Fibroblast of pulmonary artery (primary cell): Measurements from ENCODE around the gene MED12.

Experiments used
- DNase-seq: peaks from one replicate; pipeline ENCODE4 v3.0.0-alpha.2; 2010; ENCODE audit warnings: low read depth
- H3K4me3 ChIP-seq: replicated peaks from 2 replicates; pipeline ENCODE4 v1.5.1; 2011; ENCODE audit warnings: low read depth, mild to moderate bottlenecking, control low read depth, low read length, moderate library complexity
- TF ChIP-seq, protein P1 (sequence below): IDR thresholded peaks from 2 replicates; pipeline ENCODE4 v1.5.1; 2011; ENCODE audit warnings: mild to moderate bottlenecking, control low read depth, low read length, inconsistent platforms; ENCODE audit errors: missing control alignments

MED12 gene

DNA sequence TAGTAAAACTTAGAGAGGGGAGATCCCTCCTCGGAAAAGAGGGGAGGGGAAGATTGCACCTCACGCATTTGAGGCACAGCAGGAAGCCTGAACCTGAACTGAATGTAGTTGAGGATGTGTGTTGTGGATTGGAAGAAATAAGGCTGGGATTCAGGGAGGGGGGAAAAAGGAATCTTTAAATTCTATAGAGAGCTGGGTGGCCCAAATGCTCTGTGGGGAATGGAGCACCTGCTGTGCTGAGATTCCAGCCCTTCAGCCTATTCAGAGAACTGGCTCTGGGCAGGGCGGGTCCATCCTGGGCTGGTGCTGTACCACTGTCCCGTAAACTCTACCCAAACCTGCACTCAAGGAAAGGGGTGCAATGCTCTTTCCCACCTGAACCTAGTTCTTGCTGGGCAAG lies 18.7 kb upstream of the MED12 start:
- no peak overlapping the region for H3K4me3 ChIP-seq
- TF ChIP-seq, protein P1, sequence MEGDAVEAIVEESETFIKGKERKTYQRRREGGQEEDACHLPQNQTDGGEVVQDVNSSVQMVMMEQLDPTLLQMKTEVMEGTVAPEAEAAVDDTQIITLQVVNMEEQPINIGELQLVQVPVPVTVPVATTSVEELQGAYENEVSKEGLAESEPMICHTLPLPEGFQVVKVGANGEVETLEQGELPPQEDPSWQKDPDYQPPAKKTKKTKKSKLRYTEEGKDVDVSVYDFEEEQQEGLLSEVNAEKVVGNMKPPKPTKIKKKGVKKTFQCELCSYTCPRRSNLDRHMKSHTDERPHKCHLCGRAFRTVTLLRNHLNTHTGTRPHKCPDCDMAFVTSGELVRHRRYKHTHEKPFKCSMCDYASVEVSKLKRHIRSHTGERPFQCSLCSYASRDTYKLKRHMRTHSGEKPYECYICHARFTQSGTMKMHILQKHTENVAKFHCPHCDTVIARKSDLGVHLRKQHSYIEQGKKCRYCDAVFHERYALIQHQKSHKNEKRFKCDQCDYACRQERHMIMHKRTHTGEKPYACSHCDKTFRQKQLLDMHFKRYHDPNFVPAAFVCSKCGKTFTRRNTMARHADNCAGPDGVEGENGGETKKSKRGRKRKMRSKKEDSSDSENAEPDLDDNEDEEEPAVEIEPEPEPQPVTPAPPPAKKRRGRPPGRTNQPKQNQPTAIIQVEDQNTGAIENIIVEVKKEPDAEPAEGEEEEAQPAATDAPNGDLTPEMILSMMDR, result no peak
- DNase-seq, result no peak

DNA sequence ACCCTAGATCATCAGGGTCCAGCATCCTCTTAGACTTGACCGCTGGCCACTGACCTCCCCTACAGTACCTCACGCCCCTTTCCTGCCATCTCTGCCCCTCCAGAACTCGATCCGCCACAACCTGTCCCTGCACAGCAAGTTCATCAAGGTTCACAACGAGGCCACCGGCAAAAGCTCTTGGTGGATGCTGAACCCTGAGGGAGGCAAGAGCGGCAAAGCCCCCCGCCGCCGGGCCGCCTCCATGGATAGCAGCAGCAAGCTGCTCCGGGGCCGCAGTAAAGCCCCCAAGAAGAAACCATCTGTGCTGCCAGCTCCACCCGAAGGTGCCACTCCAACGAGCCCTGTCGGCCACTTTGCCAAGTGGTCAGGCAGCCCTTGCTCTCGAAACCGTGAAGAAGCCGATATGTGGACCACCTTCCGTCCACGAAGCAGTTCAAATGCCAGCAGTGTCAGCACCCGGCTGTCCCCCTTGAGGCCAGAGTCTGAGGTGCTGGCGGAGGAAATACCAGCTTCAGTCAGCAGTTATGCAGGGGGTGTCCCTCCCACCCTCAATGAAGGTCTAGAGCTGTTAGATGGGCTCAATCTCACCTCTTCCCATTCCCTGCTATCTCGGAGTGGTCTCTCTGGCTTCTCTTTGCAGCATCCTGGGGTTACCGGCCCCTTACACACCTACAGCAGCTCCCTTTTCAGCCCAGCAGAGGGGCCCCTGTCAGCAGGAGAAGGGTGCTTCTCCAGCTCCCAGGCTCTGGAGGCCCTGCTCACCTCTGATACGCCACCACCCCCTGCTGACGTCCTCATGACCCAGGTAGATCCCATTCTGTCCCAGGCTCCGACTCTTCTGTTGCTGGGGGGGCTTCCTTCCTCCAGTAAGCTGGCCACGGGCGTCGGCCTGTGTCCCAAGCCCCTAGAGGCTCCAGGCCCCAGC lies 17.6 kb upstream of the MED12 start:
- H3K4me3 ChIP-seq, result no peak overlapping the region
- TF ChIP-seq, protein P1, result no peak
- no peak for DNase-seq

DNA sequence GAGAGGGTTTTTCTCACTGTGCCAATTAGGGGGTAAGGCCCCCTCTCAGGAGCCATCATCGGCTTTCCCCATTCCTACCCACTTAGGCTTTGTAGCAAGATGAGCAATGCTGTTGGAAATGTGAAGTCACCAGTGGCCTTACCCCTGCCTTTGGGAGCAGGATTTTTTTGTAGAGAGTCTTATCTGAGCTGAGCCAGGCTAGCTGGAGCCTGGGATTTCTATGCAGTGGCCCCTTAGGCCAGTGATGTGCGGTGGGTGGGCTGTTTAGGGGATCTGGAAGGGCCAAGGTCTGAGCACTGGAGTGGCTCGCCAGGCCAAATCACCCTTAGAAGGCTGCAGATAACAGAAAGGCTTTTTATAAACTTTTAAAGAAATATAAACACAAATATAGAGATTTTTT lies 16.1 kb upstream of the MED12 start:
- TF ChIP-seq, protein P1, result no peak
- no peak overlapping the region for H3K4me3 ChIP-seq
- DNase-seq, result no peak

DNA sequence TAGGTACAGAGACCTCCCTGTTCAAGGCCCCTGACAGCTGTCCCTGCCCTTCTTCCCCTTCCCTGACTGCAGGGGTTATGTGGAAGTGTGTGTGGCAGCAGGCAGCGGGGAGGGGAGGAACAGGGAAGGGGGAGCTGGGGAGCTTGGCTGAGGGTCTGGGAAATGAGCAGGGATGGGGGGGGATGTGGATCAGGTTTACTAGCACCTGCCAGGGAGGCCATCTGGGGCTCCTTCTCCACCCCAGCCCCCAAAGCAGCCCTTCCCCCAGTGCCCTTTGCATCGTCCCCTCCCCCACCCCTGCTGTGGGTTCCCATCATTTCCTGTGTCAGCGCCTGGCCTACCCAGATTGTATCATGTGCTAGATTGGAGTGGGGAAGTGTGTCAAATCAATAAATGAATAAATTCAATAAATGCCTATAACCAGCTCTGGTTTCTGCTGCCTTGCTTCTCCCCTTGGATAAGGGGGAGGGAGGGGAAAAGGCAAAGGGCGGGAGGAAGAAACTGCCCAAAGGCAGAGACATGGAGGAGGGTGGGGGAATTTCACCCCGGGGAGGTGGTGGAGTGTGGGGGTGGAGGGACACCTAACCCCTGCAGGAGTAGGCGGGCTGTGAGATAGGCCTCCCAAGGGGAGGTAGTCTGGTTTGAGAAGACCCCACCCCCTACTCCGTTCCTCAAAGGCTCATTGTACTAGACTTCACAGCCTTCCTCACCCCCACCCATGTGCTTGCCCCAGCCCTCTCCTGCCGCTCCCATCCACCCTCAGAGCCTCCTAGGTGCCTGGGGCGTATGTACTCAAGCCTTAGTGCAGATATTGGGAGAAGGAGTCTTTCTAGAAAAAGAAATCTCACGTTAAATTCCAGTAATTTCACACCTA lies 15.0 kb upstream of the MED12 start:
- no peak for DNase-seq
- TF ChIP-seq, protein P1, result no peak
- H3K4me3 ChIP-seq, result no peak overlapping the region

DNA sequence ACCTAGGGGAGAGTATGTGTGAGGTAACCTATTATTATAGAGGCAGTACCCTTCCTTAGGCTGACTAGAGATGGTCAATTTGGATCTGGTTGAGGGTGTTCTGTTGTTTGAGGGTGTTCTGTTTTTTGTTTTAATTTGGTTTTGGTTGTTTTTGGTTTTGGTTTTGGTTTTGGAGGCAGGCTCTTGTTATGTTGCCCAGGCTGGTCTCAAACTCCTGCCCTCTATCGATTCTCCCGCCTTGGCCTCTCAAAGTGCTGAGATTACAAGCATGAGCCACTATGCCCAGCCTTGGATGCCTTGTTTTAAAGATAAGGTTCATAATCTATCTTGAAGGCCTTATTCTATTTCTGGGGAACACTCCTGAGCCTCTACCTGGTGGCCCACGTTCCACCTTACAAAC lies 12.8 kb upstream of the MED12 start:
- TF ChIP-seq, protein P1, result no peak
- DNase-seq, result no peak
- no peak overlapping the region for H3K4me3 ChIP-seq

DNA sequence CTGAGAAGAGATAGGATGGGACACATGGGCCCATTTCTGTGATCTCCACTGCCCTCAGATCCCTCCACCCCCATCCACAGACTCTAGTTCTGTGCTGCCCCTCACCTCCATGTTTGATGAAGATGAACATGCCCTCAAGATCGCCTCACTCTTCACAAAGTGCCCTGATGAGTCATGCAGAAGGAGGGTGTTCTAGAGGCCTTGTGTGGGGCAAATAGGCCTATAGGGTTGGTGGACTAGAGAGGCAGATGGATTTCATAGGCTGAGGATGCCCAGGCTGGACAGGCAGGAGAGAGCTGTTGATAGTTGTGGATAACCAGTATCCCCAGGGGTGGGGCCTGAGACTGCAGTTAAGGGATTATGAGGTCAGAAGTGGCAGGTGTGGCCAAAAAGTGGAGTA lies 12.0 kb upstream of the MED12 start, which contains the start of gene CXorf65:
CXorf65 (minus strand) TSS at position 314 of the 400 bp plus-strand sequence; CDS start at position 130, 184 bp downstream.
- H3K4me3 ChIP-seq, result no peak within 1 kb of the TSS
- DNase-seq, result no peak
- TF ChIP-seq, protein P1, result no peak
